Bone marrow (tissue), 2 donors: ENCODE data around the gene DAW1.
"Not testable (repeated sequence)": the region's sequence is repeated elsewhere in the genome, so short reads cannot be mapped to it uniquely, and the experiment has no call there.

Experiments
- DNase-seq, 2 donors: peaks; one replicate each; lab custom pipeline; 2025; lab: John Stamatoyannopoulos, UW

DAW1 gene

GRCh38 chr2:227871375-227871791, at the start of gene DAW1:
Gene DAW1 (plus strand): TSS chr2:227871631. CDS start chr2:227871690, 59 bp downstream.
- no peak for DNase-seq

- DNase-seq: no peak
These were observed 48.9 kb upstream of the DAW1 start for GRCh38 chr2:227822416-227823003.

- no peak for DNase-seq
These were observed 47.5 kb upstream of the DAW1 start for GRCh38 chr2:227823922-227824321.

GRCh38 chr2:227824711-227825110, 46.7 kb upstream of the DAW1 start:
- no peak for DNase-seq

GRCh38 chr2:227826019-227826521, 45.4 kb upstream of the DAW1 start:
- no peak for DNase-seq

GRCh38 chr2:227826563-227826962, 44.9 kb upstream of the DAW1 start:
- no peak for DNase-seq

- no peak for DNase-seq
These were observed 44.3 kb upstream of the DAW1 start for GRCh38 chr2:227827143-227827542.

GRCh38 chr2:227828477-227828912, 42.9 kb upstream of the DAW1 start:
- DNase-seq: no peak

GRCh38 chr2:227829337-227829736, 42.1 kb upstream of the DAW1 start:
- no peak for DNase-seq

GRCh38 chr2:227834423-227834822, 37.0 kb upstream of the DAW1 start:
- DNase-seq: no peak

- no peak for DNase-seq
These were observed 36.3 kb upstream of the DAW1 start for GRCh38 chr2:227834916-227835650.

- not testable (repeated sequence) for DNase-seq
These were observed 31.9 kb upstream of the DAW1 start for GRCh38 chr2:227839339-227840129.

- no peak for DNase-seq
These were observed 24.6 kb upstream of the DAW1 start for GRCh38 chr2:227846831-227847230.

GRCh38 chr2:227848146-227848545, 23.3 kb upstream of the DAW1 start:
- DNase-seq: no peak

GRCh38 chr2:227848586-227848985, 22.8 kb upstream of the DAW1 start:
- DNase-seq: no peak

GRCh38 chr2:227849906-227850305, 21.5 kb upstream of the DAW1 start:
- no peak for DNase-seq

- no peak for DNase-seq
These were observed 18.2 kb upstream of the DAW1 start for GRCh38 chr2:227853204-227853629.

GRCh38 chr2:227853765-227854271, 17.6 kb upstream of the DAW1 start:
- DNase-seq: no peak

GRCh38 chr2:227855440-227855839, 16.0 kb upstream of the DAW1 start:
- no peak for DNase-seq

GRCh38 chr2:227856697-227857096, 14.7 kb upstream of the DAW1 start:
- DNase-seq: no peak

- DNase-seq: no peak
These were observed 11.2 kb upstream of the DAW1 start for GRCh38 chr2:227860221-227860641.

- no peak for DNase-seq
These were observed 10.4 kb upstream of the DAW1 start for GRCh38 chr2:227861011-227861410.
